Measurements from ENCODE around the gene DAPK1.

The DAPK1 gene

GRCh38 chr9:87638292-87638691 lies 140.6 kb downstream of the DAPK1 start:
- DNase-seq (ENCODE audit: low read depth in 1 of 2, low spot score in 1 of 2), result no peak

GRCh38 chr9:87639949-87640348 lies 142.3 kb downstream of the DAPK1 start:
- DNase-seq (ENCODE audit: low read depth in 1 of 2, low spot score in 1 of 2), result no peak

- no peak for DNase-seq (ENCODE audit: low read depth in 1 of 2, low spot score in 1 of 2)
Measured at GRCh38 chr9:87640385-87640795, 142.7 kb downstream of the DAPK1 start.

- no peak for DNase-seq (ENCODE audit: low read depth in 1 of 2, low spot score in 1 of 2)
Measured at GRCh38 chr9:87641067-87641466, 143.4 kb downstream of the DAPK1 start.

- DNase-seq (ENCODE audit: low read depth in 1 of 2, low spot score in 1 of 2), result no peak
Measured at GRCh38 chr9:87642330-87643106, 144.9 kb downstream of the DAPK1 start.

- no peak for DNase-seq (ENCODE audit: low read depth in 1 of 2, low spot score in 1 of 2)
Measured at GRCh38 chr9:87643107-87643650, 145.5 kb downstream of the DAPK1 start.

- DNase-seq (ENCODE audit: low read depth in 1 of 2, low spot score in 1 of 2), result no peak
Measured at GRCh38 chr9:87643778-87644570, 146.3 kb downstream of the DAPK1 start.

- DNase-seq (ENCODE audit: low read depth in 1 of 2, low spot score in 1 of 2), result no peak
Measured at GRCh38 chr9:87644659-87645058, 147.0 kb downstream of the DAPK1 start.

GRCh38 chr9:87646546-87646945 lies 148.9 kb downstream of the DAPK1 start:
- DNase-seq (ENCODE audit: low read depth in 1 of 2, low spot score in 1 of 2), result no peak

GRCh38 chr9:87647114-87647513 lies 149.4 kb downstream of the DAPK1 start:
- DNase-seq (ENCODE audit: low read depth in 1 of 2, low spot score in 1 of 2), result no peak

- DNase-seq (ENCODE audit: low read depth in 1 of 2, low spot score in 1 of 2), result no peak
Measured at GRCh38 chr9:87648606-87649005, 150.9 kb downstream of the DAPK1 start.

GRCh38 chr9:87650611-87651295 lies 153.1 kb downstream of the DAPK1 start:
- no peak for DNase-seq (ENCODE audit: low read depth in 1 of 2, low spot score in 1 of 2)

GRCh38 chr9:87651431-87651830 lies 153.8 kb downstream of the DAPK1 start:
- DNase-seq (ENCODE audit: low read depth in 1 of 2, low spot score in 1 of 2), result no peak

GRCh38 chr9:87653941-87654340 lies 156.3 kb downstream of the DAPK1 start:
- DNase-seq (ENCODE audit: low read depth in 1 of 2, low spot score in 1 of 2), result no peak

- DNase-seq (ENCODE audit: low read depth in 1 of 2, low spot score in 1 of 2), result no peak
Measured at GRCh38 chr9:87655731-87656130, 158.1 kb downstream of the DAPK1 start.

GRCh38 chr9:87656485-87656884 lies 158.8 kb downstream of the DAPK1 start:
- no peak for DNase-seq (ENCODE audit: low read depth in 1 of 2, low spot score in 1 of 2)

- DNase-seq (ENCODE audit: low read depth in 1 of 2, low spot score in 1 of 2), result no peak
Measured at GRCh38 chr9:87657190-87657589, 159.5 kb downstream of the DAPK1 start.

GRCh38 chr9:87657893-87658292 lies 160.2 kb downstream of the DAPK1 start:
- DNase-seq (ENCODE audit: low read depth in 1 of 2, low spot score in 1 of 2), result no peak

GRCh38 chr9:87658511-87658910 lies 160.8 kb downstream of the DAPK1 start:
- no peak for DNase-seq (ENCODE audit: low read depth in 1 of 2, low spot score in 1 of 2)

GRCh38 chr9:87659534-87660419 lies 162.1 kb downstream of the DAPK1 start:
- DNase-seq (ENCODE audit: low read depth in 1 of 2, low spot score in 1 of 2), result no peak

- DNase-seq (ENCODE audit: low read depth in 1 of 2, low spot score in 1 of 2), result no peak
Measured at GRCh38 chr9:87661241-87661640, 163.6 kb downstream of the DAPK1 start.
